ENCODE results near the gene OSBPL6. TPM values are rescaled to one million over a fixed set of nuclear protein-coding genes. Genes with fewer than 3 reads are reported as not detected.

The OSBPL6 gene
- total and polyA plus RNA-seq, 9 of the 15 experiments (the other 6 are each of a cell fraction or from before 2014, with no cell fraction given): 3.4 to 12.7 (median 9.3) TPM

DNA sequence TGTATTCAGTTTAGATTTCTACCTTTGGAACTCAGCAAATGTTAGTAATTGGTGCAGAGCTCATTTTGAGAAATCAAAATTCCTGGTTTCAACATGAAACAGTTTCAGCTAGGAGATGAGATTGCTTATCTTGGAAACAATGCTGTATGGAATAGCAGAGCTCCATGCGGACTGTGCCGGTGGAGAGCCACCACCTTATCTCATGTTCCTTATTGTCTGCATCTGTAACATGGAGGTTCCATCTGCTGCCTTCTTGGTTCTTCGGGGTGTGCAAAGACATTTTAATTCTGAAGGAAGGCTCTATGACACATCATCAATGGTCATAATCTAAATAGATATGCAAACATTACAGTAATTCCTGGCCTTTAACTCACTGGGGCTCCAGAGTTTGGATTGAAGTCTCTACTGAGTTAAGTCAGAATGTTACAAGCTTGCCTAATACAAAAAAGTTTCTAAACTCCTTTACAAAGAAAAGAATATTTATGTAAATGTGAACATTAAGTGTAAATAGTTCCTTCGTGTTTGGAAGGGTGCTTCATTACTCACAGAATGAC is 191.4 kb downstream of the OSBPL6 start (continued):
- TF ChIP-seq, protein P1, sequence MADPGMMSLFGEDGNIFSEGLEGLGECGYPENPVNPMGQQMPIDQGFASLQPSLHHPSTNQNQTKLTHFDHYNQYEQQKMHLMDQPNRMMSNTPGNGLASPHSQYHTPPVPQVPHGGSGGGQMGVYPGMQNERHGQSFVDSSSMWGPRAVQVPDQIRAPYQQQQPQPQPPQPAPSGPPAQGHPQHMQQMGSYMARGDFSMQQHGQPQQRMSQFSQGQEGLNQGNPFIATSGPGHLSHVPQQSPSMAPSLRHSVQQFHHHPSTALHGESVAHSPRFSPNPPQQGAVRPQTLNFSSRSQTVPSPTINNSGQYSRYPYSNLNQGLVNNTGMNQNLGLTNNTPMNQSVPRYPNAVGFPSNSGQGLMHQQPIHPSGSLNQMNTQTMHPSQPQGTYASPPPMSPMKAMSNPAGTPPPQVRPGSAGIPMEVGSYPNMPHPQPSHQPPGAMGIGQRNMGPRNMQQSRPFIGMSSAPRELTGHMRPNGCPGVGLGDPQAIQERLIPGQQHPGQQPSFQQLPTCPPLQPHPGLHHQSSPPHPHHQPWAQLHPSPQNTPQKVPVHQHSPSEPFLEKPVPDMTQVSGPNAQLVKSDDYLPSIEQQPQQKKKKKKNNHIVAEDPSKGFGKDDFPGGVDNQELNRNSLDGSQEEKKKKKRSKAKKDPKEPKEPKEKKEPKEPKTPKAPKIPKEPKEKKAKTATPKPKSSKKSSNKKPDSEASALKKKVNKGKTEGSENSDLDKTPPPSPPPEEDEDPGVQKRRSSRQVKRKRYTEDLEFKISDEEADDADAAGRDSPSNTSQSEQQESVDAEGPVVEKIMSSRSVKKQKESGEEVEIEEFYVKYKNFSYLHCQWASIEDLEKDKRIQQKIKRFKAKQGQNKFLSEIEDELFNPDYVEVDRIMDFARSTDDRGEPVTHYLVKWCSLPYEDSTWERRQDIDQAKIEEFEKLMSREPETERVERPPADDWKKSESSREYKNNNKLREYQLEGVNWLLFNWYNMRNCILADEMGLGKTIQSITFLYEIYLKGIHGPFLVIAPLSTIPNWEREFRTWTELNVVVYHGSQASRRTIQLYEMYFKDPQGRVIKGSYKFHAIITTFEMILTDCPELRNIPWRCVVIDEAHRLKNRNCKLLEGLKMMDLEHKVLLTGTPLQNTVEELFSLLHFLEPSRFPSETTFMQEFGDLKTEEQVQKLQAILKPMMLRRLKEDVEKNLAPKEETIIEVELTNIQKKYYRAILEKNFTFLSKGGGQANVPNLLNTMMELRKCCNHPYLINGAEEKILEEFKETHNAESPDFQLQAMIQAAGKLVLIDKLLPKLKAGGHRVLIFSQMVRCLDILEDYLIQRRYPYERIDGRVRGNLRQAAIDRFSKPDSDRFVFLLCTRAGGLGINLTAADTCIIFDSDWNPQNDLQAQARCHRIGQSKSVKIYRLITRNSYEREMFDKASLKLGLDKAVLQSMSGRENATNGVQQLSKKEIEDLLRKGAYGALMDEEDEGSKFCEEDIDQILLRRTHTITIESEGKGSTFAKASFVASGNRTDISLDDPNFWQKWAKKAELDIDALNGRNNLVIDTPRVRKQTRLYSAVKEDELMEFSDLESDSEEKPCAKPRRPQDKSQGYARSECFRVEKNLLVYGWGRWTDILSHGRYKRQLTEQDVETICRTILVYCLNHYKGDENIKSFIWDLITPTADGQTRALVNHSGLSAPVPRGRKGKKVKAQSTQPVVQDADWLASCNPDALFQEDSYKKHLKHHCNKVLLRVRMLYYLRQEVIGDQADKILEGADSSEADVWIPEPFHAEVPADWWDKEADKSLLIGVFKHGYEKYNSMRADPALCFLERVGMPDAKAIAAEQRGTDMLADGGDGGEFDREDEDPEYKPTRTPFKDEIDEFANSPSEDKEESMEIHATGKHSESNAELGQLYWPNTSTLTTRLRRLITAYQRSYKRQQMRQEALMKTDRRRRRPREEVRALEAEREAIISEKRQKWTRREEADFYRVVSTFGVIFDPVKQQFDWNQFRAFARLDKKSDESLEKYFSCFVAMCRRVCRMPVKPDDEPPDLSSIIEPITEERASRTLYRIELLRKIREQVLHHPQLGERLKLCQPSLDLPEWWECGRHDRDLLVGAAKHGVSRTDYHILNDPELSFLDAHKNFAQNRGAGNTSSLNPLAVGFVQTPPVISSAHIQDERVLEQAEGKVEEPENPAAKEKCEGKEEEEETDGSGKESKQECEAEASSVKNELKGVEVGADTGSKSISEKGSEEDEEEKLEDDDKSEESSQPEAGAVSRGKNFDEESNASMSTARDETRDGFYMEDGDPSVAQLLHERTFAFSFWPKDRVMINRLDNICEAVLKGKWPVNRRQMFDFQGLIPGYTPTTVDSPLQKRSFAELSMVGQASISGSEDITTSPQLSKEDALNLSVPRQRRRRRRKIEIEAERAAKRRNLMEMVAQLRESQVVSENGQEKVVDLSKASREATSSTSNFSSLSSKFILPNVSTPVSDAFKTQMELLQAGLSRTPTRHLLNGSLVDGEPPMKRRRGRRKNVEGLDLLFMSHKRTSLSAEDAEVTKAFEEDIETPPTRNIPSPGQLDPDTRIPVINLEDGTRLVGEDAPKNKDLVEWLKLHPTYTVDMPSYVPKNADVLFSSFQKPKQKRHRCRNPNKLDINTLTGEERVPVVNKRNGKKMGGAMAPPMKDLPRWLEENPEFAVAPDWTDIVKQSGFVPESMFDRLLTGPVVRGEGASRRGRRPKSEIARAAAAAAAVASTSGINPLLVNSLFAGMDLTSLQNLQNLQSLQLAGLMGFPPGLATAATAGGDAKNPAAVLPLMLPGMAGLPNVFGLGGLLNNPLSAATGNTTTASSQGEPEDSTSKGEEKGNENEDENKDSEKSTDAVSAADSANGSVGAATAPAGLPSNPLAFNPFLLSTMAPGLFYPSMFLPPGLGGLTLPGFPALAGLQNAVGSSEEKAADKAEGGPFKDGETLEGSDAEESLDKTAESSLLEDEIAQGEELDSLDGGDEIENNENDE (IDR thresholded peaks at IDR 0.05; ENCODE audit: low read depth, low read length): no peak
- TF ChIP-seq, protein P2, sequence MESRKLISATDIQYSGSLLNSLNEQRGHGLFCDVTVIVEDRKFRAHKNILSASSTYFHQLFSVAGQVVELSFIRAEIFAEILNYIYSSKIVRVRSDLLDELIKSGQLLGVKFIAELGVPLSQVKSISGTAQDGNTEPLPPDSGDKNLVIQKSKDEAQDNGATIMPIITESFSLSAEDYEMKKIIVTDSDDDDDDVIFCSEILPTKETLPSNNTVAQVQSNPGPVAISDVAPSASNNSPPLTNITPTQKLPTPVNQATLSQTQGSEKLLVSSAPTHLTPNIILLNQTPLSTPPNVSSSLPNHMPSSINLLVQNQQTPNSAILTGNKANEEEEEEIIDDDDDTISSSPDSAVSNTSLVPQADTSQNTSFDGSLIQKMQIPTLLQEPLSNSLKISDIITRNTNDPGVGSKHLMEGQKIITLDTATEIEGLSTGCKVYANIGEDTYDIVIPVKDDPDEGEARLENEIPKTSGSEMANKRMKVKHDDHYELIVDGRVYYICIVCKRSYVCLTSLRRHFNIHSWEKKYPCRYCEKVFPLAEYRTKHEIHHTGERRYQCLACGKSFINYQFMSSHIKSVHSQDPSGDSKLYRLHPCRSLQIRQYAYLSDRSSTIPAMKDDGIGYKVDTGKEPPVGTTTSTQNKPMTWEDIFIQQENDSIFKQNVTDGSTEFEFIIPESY (CRISPR knock-in tag; IDR thresholded peaks at IDR 0.05): no peak
- TF ChIP-seq, protein P3, sequence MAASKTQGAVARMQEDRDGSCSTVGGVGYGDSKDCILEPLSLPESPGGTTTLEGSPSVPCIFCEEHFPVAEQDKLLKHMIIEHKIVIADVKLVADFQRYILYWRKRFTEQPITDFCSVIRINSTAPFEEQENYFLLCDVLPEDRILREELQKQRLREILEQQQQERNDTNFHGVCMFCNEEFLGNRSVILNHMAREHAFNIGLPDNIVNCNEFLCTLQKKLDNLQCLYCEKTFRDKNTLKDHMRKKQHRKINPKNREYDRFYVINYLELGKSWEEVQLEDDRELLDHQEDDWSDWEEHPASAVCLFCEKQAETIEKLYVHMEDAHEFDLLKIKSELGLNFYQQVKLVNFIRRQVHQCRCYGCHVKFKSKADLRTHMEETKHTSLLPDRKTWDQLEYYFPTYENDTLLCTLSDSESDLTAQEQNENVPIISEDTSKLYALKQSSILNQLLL (CRISPR knock-in tag; IDR thresholded peaks at IDR 0.05; ENCODE audit: borderline replicate concordance): no peak
- TF ChIP-seq CREB3 (tag; conservative IDR thresholded peaks at IDR 0.05; ENCODE audit: low read depth) (no peak), ELF2 (CRISPR knock-in tag; IDR thresholded peaks at IDR 0.05) (no peak), ZNF76 (CRISPR knock-in tag; IDR thresholded peaks at IDR 0.05; ENCODE audit: borderline replicate concordance) (no peak), ETV1 (tag; conservative IDR thresholded peaks at IDR 0.05; ENCODE audit: low read depth) (no peak), ZNF436 (CRISPR knock-in tag; IDR thresholded peaks at IDR 0.05) (no peak), TEAD4 (IDR thresholded peaks at IDR 0.05; ENCODE audit: low read length) (0 out of 2 replicates have a peak, but pooled peaks have one; percentile 21), TEAD4 (CRISPR knock-in tag; IDR thresholded peaks at IDR 0.05; ENCODE audit: borderline replicate concordance) (no peak), BRD4 (IDR thresholded peaks at IDR 0.05) (no peak)
